GM21528 (cell line): Measurements from ENCODE around the gene APOC1.
A peak's percentile ranks its signal among the peaks of the same experiment; 100 is the strongest.
"Not testable (repeated sequence)": the region's sequence is repeated elsewhere in the genome, so short reads cannot be mapped to it uniquely, and the experiment has no call there.

Experiments
- ATAC-seq: cut with Tn5 transposase; IDR thresholded peaks from one replicate; pipeline ENCODE4 v1.9.1; 2021; ENCODE audit warnings: mild to moderate bottlenecking, moderate library complexity; ENCODE audit not compliant: unreplicated experiment, low FRiP score

Gene APOC1

DNA sequence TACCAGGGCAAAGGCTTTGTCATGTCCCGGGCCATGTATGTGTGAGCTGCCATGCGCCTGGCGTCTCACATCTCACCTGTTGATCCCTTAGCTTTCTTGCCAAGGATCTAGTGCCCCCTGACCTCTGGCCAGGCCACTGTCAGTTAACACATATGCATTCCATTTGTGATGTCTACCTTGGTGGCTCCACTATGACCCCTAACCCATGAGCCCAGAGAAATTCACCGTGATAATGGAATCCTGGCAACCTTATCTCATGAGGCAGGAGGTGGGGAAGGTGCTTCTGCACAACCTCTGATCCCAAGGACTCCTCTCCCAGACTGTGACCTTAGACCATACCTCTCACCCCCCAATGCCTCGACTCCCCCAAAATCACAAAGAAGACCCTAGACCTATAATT, 26.1 kb upstream of the APOC1 start:
- ATAC-seq, result not testable (repeated sequence)

DNA sequence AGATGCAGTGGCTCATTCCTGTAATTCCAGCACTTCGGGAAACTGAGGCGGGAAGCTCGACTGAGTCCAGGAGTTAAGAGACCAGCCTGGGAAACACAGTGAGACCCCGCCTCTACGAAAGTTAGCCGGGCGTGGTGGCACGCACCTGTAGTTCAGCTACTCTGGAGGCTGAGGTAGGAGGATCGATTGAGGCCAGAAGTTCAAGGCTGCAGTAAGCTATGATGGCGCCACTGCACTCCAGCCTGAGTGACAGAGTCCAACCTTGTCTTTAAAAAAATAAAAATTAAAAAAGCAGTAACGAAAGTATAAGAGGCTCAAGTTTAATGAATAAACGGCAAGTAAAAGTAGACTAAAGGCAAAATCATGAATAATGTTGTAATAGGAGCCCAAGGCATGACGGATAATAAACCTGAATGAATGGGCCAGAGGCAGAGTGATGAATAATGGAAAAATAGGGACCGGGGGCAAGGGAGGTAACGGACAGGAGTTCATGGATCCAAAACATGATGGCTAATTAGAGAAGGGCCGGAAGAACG, 24.5 kb upstream of the APOC1 start:
- ATAC-seq, result no peak

DNA sequence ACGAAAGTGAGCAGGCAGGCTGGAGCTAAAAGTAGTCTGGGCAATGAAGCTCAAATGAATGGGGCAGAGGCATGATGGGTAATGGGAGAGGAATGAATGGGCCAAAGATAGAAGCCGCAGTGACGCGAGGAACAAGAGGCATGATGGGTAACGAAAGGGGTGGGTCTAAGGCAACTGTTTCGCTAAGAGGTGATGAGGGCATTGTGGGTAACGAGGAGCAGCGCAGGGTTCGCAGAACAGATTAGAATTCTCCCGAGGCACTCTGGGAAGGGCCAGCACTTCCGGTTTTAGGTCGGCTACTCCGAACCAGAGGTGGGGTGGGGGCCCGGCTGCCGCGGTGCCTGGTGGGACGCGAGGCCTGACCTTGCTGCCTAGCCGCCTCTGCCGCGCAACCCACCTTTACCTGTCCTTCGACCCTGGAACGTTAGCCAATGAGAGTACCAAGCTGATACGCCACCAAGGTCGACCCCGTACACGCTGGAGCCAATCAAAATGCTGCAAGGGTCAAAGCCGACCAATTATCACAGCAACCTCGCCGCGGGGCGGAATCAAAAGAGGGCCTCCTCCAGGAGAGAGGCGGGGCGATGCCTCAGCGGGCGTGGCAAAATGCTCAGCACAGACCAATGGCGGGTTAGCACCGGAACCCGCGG, 23.9 kb upstream of the APOC1 start:
- peak; percentile 82 for ATAC-seq

DNA sequence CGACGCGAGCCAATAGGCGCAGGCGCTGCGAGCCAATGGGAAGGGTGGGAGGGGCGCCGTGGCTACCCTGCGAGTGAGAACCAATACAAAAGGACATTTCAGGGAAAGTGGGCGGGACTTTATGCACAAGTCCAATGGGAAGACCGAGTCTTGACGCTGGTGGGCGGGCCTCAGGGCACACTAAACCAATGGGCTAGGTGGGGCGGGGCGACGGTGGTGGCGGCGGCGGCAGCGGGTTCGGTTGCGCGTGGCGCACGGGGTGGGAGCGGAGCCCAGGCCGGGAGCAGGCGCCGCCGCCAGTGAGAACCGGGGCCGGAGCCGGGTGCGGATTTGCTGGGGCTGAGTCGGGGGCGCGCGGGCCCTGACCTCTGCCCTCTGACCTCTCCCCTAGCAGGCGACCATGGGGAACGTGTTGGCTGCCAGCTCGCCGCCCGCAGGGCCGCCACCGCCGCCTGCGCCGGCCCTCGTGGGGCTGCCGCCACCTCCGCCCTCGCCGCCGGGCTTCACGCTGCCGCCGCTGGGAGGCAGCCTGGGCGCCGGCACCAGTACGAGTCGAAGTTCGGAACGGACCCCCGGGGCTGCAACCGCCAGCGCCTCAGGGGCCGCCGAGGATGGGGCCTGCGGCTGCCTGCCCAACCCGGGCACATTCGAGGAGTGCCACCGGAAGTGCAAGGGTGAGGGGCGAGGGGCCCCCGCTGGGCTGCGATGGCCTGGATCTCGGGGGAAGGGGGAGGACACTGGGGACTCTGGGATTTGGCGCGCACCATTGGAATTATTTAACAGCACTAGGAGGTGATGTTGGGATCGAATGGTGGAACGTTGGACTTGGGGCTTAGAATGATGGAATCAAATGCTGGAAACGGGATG, 23.2 kb upstream of the APOC1 start, which contains the start of gene TOMM40:
TSS of gene TOMM40 (plus strand) at position 239 of the 867 bp plus-strand sequence. CDS start at position 401, 162 bp downstream.
- no peak for ATAC-seq

DNA sequence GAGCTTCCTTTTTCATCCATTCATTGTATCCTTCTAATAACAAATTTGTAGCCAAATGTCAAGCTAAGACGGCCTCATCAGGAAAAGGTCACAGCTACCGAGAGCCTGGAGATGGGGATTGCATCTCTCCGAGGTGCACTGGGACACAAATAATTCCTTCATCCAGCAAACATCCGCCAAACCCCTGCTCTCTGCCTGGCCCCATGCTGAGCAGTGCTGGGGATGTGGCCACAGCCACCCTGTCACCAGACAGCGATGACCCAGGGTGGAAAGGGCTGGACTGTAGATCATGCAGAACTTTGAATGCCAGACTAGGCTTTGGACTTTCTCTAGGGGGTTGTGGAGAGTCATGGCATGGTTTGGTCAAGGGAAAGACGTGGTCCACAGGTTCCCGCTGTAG, 21.5 kb upstream of the APOC1 start:
- ATAC-seq, result no peak

DNA sequence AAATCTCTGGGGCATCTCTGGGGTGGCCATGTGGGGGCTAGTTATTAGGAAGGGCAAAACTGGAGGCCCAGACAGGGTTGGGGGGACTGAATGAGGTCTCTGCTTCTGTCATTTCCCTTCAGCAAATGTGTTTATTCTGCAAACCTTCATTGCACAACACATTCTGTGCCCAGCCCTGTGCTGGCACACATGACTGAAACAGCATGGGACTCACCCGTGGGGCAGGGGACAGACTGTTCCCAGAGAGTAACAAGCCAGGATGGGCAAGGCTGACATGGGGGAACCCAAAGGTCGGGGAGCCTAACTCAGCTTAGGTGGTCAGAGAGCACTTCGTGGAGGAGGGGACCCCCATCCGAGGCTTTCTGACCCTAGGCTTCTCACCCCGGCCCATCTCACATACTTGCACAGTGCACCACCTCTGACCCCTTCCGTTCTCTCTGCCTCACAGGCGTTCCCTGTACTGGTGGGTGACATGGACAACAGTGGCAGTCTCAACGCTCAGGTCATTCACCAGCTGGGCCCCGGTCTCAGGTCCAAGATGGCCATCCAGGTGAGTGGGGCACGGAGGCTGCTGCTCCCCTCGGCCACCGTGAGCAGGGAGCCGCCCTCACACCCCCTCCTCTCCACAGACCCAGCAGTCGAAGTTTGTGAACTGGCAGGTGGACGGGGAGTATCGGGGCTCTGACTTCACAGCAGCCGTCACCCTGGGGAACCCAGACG, 20.9 kb upstream of the APOC1 start:
- no peak for ATAC-seq

DNA sequence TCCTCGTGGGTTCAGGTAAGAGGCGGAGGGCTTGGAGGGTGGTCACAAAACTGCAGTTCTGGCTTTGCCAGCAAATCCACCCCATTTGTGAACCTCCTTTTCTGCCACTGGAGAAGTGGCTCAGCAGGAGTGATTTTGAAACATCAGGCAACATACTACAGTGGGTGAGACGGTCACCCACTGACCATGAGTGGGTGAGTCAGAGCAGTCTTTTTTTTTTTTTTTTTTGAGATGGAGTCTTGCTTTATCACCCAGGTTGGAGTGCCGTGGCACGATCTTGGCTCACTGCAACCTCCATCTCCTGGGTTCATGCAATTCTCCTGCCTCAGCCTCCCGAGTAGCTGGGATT, 20.4 kb upstream of the APOC1 start:
- no peak for ATAC-seq

DNA sequence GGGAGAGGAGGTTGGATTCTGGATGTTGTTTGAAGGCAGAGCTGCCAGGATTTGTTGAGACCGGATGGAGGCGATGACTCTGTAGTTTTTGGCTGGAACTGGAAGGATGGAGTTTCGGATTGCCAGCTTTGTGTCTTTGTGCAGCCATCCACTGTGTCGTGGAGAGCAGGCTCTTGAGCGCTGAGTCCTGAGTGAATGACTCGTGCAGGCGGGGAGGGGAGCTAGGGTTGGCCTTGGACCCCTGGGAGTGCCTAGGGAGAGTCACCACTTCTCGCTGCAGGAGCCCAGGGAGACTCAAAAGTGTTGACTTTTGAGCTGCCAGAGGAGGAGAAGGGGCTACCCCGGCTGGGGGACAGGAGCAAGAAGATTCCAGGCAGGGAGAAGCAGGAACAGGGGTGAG, 19.5 kb upstream of the APOC1 start:
- no peak for ATAC-seq

DNA sequence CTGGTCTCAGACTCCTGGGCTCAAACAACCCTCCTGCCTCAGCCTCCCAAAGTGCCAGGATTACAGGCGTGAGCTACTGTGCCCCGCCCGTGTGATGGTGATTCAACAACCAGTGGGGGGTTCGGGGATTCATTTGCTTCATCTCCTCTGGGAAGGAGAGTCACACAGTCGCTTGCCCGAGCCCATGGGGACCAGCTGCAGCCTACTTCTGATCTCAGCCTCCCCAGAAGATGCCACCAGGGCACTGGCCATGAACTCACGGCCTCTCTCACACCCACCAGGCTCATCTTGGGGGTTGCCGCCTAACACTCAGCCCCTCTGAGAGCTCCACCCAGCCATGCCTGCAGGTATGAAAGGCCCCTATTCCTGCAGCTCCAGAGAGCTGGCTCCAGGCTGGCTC, 16.6 kb upstream of the APOC1 start:
- no peak for ATAC-seq

DNA sequence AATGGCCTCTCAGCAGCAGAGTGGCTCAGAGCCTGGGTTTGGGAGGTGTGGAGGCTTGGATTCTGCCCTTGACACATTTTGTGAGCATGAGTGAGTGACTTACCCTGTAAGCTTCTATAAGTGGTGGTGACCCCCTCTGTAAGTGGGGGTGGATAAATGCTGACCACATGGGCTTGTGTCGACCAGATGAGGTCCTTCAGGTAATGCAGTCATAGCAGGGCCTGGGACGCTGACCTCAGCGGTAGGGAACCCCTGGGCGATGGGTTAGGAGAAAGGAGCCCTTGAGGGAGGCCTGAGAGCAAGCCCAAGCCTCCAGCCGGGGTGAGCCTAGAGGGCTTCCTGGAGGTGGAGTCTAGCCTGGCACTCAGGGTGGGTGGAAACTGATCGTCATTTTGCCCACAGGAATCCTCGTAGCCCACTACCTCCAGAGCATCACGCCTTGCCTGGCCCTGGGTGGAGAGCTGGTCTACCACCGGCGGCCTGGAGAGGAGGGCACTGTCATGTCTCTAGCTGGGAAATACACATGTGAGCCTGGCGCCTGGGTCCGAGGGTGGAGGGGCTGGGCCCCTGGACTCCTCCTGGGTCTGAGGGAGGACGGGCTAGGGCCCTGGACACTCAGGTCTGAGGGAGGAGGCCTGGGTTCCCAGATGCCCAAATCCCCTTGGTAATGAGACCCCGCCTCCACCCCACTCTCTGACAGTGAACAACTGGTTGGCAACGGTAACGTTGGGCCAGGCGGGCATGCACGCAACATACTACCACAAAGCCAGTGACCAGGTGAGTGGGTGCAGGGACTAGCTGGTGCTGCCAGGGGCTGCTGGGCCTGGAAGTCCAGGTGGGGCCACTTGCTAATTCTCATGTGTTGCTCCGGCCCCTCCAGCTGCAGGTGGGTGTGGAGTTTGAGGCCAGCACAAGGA, 13.8 kb upstream of the APOC1 start:
- no peak for ATAC-seq

DNA sequence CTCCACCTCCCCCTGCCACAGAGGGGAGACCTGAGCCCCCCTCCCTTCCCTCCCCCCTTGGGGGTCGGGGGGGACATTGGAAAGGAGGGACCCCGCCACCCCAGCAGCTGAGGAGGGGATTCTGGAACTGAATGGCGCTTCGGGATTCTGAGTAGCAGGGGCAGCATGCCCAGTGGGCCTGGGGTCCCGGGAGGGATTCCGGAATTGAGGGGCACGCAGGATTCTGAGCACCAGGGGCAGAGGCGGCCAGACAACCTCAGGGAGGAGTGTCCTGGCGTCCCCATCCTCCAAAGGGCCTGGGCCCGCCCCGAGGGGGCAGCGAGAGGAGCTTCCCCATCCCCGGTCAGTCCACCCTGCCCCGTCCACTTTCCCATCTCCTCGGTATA, 11.2 kb upstream of the APOC1 start:
- ATAC-seq, result no peak

DNA sequence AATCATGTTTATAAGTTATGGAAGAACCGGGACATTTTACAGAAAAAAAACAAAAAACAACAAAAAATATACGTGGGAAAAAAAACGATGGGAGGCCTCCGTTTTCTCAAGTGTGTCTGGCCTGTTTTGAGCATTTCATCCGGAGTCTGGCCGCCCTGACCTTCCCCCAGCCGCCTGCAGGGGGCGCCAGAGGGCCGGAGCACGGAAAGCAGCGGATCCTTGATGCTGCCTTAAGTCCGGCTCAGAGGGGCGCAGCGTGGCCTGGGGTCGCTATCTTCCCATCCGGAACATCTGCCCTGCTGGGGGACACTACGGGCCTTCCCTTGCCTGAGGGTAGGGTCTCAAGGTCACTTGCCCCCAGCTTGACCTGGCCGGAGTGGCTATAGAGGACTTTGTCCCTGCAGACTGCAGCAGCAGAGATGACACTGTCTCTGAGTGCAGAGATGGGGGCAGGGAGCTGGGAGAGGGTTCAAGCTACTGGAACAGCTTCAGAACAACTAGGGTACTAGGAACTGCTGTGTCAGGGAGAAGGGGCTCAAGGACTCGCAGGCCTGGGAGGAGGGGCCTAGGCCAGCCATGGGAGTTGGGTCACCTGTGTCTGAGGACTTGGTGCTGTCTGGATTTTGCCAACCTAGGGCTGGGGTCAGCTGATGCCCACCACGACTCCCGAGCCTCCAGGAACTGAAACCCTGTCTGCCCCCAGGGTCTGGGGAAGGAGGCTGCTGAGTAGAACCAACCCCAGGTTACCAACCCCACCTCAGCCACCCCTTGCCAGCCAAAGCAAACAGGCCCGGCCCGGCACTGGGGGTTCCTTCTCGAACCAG, 10.6 kb upstream of the APOC1 start:
- no peak for ATAC-seq

DNA sequence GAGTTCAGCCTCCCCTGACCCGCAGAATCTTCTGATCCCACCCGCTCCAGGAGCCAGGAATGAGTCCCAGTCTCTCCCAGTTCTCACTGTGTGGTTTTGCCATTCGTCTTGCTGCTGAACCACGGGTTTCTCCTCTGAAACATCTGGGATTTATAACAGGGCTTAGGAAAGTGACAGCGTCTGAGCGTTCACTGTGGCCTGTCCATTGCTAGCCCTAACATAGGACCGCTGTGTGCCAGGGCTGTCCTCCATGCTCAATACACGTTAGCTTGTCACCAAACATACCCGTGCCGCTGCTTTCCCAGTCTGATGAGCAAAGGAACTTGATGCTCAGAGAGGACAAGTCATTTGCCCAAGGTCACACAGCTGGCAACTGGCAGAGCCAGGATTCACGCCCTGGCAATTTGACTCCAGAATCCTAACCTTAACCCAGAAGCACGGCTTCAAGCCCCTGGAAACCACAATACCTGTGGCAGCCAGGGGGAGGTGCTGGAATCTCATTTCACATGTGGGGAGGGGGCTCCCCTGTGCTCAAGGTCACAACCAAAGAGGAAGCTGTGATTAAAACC, 9.9 kb upstream of the APOC1 start:
- no peak for ATAC-seq

DNA sequence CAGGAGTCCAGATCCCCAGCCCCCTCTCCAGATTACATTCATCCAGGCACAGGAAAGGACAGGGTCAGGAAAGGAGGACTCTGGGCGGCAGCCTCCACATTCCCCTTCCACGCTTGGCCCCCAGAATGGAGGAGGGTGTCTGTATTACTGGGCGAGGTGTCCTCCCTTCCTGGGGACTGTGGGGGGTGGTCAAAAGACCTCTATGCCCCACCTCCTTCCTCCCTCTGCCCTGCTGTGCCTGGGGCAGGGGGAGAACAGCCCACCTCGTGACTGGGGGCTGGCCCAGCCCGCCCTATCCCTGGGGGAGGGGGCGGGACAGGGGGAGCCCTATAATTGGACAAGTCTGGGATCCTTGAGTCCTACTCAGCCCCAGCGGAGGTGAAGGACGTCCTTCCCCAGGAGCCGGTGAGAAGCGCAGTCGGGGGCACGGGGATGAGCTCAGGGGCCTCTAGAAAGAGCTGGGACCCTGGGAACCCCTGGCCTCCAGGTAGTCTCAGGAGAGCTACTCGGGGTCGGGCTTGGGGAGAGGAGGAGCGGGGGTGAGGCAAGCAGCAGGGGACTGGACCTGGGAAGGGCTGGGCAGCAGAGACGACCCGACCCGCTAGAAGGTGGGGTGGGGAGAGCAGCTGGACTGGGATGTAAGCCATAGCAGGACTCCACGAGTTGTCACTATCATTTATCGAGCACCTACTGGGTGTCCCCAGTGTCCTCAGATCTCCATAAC, 8.8 kb upstream of the APOC1 start, which contains the start of gene APOE:
TSS of gene APOE (plus strand) at position 360 of the 724 bp plus-strand sequence. CDS start 829 bp downstream, outside the sequence.
- ATAC-seq, result no peak

DNA sequence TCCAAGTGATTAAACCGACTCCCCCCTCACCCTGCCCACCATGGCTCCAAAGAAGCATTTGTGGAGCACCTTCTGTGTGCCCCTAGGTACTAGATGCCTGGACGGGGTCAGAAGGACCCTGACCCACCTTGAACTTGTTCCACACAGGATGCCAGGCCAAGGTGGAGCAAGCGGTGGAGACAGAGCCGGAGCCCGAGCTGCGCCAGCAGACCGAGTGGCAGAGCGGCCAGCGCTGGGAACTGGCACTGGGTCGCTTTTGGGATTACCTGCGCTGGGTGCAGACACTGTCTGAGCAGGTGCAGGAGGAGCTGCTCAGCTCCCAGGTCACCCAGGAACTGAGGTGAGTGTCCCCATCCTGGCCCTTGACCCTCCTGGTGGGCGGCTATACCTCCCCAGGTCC, 6.8 kb upstream of the APOC1 start:
- no peak for ATAC-seq

DNA sequence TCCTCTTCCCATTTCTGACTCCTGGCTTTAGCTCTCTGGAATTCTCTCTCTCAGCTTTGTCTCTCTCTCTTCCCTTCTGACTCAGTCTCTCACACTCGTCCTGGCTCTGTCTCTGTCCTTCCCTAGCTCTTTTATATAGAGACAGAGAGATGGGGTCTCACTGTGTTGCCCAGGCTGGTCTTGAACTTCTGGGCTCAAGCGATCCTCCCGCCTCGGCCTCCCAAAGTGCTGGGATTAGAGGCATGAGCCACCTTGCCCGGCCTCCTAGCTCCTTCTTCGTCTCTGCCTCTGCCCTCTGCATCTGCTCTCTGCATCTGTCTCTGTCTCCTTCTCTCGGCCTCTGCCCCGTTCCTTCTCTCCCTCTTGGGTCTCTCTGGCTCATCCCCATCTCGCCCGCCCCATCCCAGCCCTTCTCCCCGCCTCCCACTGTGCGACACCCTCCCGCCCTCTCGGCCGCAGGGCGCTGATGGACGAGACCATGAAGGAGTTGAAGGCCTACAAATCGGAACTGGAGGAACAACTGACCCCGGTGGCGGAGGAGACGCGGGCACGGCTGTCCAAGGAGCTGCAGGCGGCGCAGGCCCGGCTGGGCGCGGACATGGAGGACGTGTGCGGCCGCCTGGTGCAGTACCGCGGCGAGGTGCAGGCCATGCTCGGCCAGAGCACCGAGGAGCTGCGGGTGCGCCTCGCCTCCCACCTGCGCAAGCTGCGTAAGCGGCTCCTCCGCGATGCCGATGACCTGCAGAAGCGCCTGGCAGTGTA, 6.2 kb upstream of the APOC1 start:
- no peak for ATAC-seq

DNA sequence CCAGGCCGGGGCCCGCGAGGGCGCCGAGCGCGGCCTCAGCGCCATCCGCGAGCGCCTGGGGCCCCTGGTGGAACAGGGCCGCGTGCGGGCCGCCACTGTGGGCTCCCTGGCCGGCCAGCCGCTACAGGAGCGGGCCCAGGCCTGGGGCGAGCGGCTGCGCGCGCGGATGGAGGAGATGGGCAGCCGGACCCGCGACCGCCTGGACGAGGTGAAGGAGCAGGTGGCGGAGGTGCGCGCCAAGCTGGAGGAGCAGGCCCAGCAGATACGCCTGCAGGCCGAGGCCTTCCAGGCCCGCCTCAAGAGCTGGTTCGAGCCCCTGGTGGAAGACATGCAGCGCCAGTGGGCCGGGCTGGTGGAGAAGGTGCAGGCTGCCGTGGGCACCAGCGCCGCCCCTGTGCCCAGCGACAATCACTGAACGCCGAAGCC, 5.6 kb upstream of the APOC1 start:
- no peak for ATAC-seq
